MV-4-11 (cell line): ENCODE measurements around the gene NUP214.
"Not testable (repeated sequence)": the region's sequence is repeated elsewhere in the genome, so short reads cannot be mapped to it uniquely, and the experiment has no call there.

Experiments
- DNase-seq: peaks from one replicate; lab custom pipeline; 2025; lab: John Stamatoyannopoulos, UW

NUP214 gene

GRCh38 chr9:131234799-131235479 is 109.6 kb downstream of the NUP214 start:
- no peak for DNase-seq

GRCh38 chr9:131235480-131235851 is 110.1 kb downstream of the NUP214 start:
- no peak for DNase-seq

GRCh38 chr9:131236161-131236560 is 110.8 kb downstream of the NUP214 start:
- DNase-seq: no peak

GRCh38 chr9:131236761-131237160 is 111.4 kb downstream of the NUP214 start:
- DNase-seq: no peak

GRCh38 chr9:131237291-131237690 is 111.9 kb downstream of the NUP214 start:
- DNase-seq: no peak

- peak; percentile 91 for DNase-seq
Observed at GRCh38 chr9:131237931-131238401, 112.6 kb downstream of the NUP214 start.

- peak; percentile 94 for DNase-seq
Observed at GRCh38 chr9:131238402-131239021, 113.1 kb downstream of the NUP214 start.

GRCh38 chr9:131239161-131239975 is 114.0 kb downstream of the NUP214 start:
- no peak for DNase-seq

GRCh38 chr9:131240047-131240921 is 114.9 kb downstream of the NUP214 start:
- no peak for DNase-seq

- not testable (repeated sequence) for DNase-seq
Observed at GRCh38 chr9:131244331-131244730, 118.9 kb downstream of the NUP214 start.

GRCh38 chr9:131246618-131247017 is 121.2 kb downstream of the NUP214 start:
- no peak for DNase-seq

- DNase-seq: no peak
Observed at GRCh38 chr9:131252120-131252519, 126.7 kb downstream of the NUP214 start.

GRCh38 chr9:131253891-131254491 is 128.6 kb downstream of the NUP214 start:
- peak; percentile 95 for DNase-seq

GRCh38 chr9:131254626-131255025 is 129.2 kb downstream of the NUP214 start:
- DNase-seq: no peak

- DNase-seq: no peak
Observed at GRCh38 chr9:131255676-131256197, 130.4 kb downstream of the NUP214 start.

- no peak for DNase-seq
Observed at GRCh38 chr9:131257266-131258025, 132.1 kb downstream of the NUP214 start.

- no peak for DNase-seq
Observed at GRCh38 chr9:131258186-131258585, 132.8 kb downstream of the NUP214 start.

GRCh38 chr9:131258698-131259431 is 133.5 kb downstream of the NUP214 start:
- DNase-seq: no peak

GRCh38 chr9:131259432-131259898 is 134.1 kb downstream of the NUP214 start:
- no peak for DNase-seq
